Mesothelial cell of epicardium (in vitro differentiated cells): Measurements from ENCODE around the gene RHOBTB1. TPM values are rescaled to one million over a fixed set of nuclear protein-coding genes. Genes with fewer than 3 reads are reported as not detected.

Experiments
- DNase-seq, 2 experiments: peaks; one replicate each; pipeline ENCODE4 v3.0.0; 2021; ENCODE audit warnings: low spot score in 2 of 2; ENCODE audit not compliant: unreplicated experiment in 2 of 2
- H3K27ac Mint-ChIP-seq: 2 replicates; pipeline ENCODE4 v1.8.0; 2021; ENCODE audit warnings: mixed read lengths
- H3K27me3 Mint-ChIP-seq: 2 replicates; pipeline ENCODE4 v1.8.0; 2021; ENCODE audit warnings: low read depth, mixed read lengths
- H3K36me3 Mint-ChIP-seq: 2 replicates; pipeline ENCODE4 v1.8.0; 2021; ENCODE audit warnings: mixed read lengths
- H3K4me1 Mint-ChIP-seq: 2 replicates; pipeline ENCODE4 v1.8.0; 2021; ENCODE audit warnings: mixed read lengths
- H3K4me3 Mint-ChIP-seq: 2 replicates; pipeline ENCODE4 v1.8.0; 2021; ENCODE audit warnings: mild to moderate bottlenecking, moderate library complexity, mixed read lengths
- H3K9me3 Mint-ChIP-seq: 2 replicates; pipeline ENCODE4 v1.8.0; 2021; ENCODE audit warnings: mixed read lengths
- CTCF ChIP-seq: fragments of 200-600 bp; sonication (generic); IDR thresholded peaks from one replicate; pipeline ENCODE4 v1.5.0; 2021; ENCODE audit warnings: antibody characterized with exemption; ENCODE audit not compliant: unreplicated experiment
- total RNA-seq: library from RNA; stranded (reverse); gene quantifications from 3 replicates; pipeline ENCODE4 v1.2.1, GENCODE V29; 2021

Gene RHOBTB1
- total RNA-seq, 1 donor from 2014 or later: 52.5 TPM

- Mint-ChIP-seq H3K36me3 (peaks cover 45% of the 10 kb centered on the region), H3K27ac (no peak overlapping the region)
Measured at GRCh38 chr10:60877777-60878120, 66.2 kb downstream of the RHOBTB1 start.

GRCh38 chr10:60877061-60877776, 66.8 kb downstream of the RHOBTB1 start:
- Mint-ChIP-seq H3K9me3 (no peaks in the 10 kb centered on the region), H3K4me1 (peaks cover 13% of the 10 kb centered on the region), H3K36me3 (peaks cover 45% of the 10 kb centered on the region), H3K27me3 (no peaks in the 10 kb centered on the region), H3K27ac (peak overlapping the region; percentile 30), H3K4me3 (no peak overlapping the region)
- DNase-seq: no peak
- no peak for TF ChIP-seq CTCF

More at GRCh38 chr10:60877777-60878120, 66.2 kb downstream of the RHOBTB1 start:
- Mint-ChIP-seq H3K4me3 (no peak overlapping the region), H3K27me3 (no peaks in the 10 kb centered on the region), H3K9me3 (no peaks in the 10 kb centered on the region), H3K4me1 (peaks cover 13% of the 10 kb centered on the region)
- no peak for DNase-seq
- TF ChIP-seq CTCF: no peak

GRCh38 chr10:60873758-60874157, 70.2 kb downstream of the RHOBTB1 start:
- peaks cover 44% of the 10 kb centered on the region for H3K4me1 Mint-ChIP-seq

GRCh38 chr10:60872451-60872850, 71.5 kb downstream of the RHOBTB1 start:
- peak overlapping the region; percentile 63 for H3K27ac Mint-ChIP-seq
- H3K4me1 Mint-ChIP-seq: peaks cover 44% of the 10 kb centered on the region
- peaks cover 5% of the 10 kb centered on the region for H3K9me3 Mint-ChIP-seq
- H3K4me3 Mint-ChIP-seq: no peak overlapping the region
- no peak for DNase-seq
- H3K36me3 Mint-ChIP-seq: peaks cover 39% of the 10 kb centered on the region
- no peaks in the 10 kb centered on the region for H3K27me3 Mint-ChIP-seq
- no peak for TF ChIP-seq CTCF

More at GRCh38 chr10:60873758-60874157, 70.2 kb downstream of the RHOBTB1 start:
- Mint-ChIP-seq H3K27me3 (no peaks in the 10 kb centered on the region), H3K36me3 (peaks cover 38% of the 10 kb centered on the region), H3K9me3 (no peaks in the 10 kb centered on the region), H3K27ac (no peak overlapping the region), H3K4me3 (no peak overlapping the region)
- no peak for DNase-seq
- TF ChIP-seq CTCF: no peak

- peaks cover 43% of the 10 kb centered on the region for H3K4me1 Mint-ChIP-seq
- no peak for TF ChIP-seq CTCF
- no peak for DNase-seq
- no peaks in the 10 kb centered on the region for H3K27me3 Mint-ChIP-seq
- H3K4me3 Mint-ChIP-seq: peak overlapping the region; percentile 0
- H3K9me3 Mint-ChIP-seq: peaks cover 5% of the 10 kb centered on the region
- H3K36me3 Mint-ChIP-seq: peaks cover 36% of the 10 kb centered on the region
- H3K27ac Mint-ChIP-seq: peak overlapping the region; percentile 96
Measured at GRCh38 chr10:60871215-60871614, 72.8 kb downstream of the RHOBTB1 start.
